SK-N-DZ (cell line): ENCODE measurements around the gene RRP8.

Source experiments
- DNase-seq: peaks from one replicate; pipeline ENCODE4 v3.0.0-alpha.2; 2015; ENCODE audit warnings: low spot score

Gene RRP8

DNA sequence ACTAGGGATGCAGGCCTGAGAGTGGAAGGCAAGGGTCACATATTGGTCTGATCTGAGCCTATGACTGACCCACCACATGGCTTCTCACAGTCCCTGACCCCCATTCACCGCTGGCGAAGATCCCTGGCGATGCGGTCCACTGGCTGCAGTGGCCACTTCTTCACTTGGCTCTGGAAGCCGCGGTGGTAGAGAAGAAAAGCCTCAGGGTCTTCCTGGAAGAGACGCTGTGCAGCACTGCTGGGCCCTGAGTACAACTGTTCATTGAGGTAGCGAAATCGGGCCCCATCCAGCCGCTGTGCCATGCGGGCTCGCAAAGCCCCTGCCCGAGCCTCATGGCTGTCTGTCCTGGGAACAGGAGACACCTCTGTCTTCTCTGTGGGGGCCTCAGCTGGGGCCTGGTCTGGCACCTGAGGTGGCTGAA is 2.4 kb downstream of the RRP8 start:
- no peak for DNase-seq

DNA sequence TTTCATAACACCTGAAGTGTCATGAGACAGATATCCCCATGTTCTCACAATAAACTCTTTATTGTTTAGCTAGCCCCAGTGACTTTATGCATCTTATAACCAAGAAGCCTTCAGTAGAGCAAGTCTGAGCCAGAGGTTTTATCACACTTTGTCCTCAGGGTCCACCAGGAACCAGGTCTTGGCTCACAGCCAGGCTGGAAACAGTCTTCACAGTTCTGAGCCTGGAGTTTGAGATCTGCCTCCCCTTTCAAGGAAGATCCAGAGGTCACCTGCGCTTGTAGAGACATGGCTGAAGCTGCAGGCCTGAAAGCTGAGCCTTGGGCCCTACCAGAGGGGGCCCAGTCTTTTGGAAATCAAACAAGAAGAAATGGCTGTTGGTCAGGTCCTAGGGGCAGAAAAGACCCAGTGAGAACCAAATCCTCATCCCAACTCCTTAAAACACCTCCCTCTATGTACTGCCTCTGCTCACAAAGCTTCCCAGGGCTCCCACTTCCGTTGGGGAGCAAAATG is 3.5 kb downstream of the RRP8 start:
- no peak for DNase-seq

DNA sequence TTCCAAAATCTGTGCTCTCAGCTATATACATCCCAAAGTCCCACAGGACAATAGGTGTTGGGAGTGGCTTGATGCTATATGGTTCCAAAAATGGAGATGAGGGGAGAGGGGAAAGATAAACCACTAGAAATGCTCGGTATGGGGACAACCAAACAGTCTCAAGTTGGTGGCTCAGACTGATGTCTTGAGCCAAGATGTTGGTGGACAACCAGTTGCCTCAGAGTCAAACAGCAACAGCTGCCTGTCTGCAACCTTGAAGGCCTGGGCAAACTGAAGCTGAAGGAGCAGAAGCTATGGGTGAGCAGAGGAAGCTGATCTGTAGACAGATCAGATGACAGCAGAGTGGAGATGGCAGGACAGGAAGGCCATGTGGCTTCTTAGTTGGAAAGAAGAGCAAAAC is 4.0 kb downstream of the RRP8 start:
- DNase-seq, result no peak

DNA sequence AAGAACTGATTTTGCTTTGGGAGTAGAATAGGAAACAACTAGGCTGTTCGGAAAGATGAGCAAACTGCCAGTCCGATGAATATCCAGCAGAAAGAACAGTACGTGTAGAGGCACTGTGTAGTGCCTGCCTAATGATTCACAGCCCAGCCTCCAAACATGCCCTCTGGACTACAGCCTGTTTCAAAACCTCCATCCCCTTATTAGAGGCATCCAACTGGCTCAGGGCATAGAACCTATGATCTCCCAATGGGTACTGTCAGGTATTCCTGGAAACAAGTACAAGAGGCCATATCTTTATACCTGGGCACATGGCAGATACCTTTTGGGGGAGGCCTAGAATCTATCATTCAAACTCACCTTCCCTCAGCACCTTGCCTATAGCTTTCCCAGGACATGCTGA is 4.9 kb downstream of the RRP8 start:
- DNase-seq, result no peak

DNA sequence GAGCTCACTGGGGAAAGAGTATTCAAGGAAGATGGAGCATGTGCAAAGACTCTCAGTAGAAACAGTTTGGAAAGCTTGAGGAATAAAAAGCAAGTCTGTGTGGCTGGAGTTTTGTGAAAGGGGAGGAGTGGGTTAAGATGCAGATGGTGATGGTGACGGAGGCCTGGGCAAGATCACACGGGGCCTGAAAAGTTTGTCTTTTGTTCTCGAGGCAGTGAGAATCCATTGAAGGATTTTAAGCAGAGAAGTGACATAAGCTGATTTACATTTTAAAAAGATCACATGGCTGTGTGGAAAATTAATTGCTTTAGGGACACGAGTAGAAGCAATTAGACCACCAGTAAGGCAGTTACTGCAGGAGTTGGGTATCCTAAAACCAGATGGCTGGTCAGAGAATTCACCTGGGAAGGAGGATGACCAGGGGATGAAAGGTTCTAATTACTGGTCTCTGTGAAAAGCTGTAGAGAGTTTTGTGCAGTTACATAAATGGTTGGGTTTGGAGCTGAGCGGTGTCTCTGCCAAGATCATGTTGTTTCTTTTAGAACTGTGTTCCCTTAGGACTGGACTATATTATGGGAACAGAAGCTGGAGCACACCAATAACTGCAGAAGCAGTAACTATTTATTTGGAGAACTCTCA is 7.1 kb downstream of the RRP8 start:
- DNase-seq, result no peak

DNA sequence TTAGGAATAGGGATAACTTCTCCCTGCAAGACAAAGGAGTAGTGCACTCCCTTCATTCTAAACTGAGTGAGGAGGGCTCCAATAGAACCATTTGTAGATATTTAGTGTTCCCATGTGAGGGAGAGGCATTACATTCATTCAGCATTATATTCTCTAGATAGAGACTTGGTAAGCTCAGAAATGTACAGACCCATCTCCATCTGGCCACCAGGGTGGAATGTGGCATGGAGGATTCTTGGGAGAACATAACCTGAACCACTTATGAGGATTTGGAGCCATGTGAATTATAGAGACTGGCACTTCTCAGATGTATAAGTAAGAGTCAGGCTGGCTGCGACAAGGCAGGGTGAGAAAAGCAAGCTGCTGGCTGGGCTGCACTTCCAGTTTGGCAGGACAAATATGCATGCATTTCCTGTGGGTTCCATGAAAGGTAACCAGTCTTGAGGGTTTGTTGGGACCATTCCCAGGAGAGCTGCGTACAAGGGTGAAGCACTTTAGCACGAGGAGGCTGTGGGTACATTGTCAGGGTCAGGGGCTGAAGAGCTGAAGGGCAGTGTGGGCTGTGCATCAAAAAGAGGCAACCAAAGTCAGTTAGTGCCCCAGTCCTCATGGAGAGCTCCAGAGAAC is 9.2 kb downstream of the RRP8 start:
- DNase-seq, result no peak

DNA sequence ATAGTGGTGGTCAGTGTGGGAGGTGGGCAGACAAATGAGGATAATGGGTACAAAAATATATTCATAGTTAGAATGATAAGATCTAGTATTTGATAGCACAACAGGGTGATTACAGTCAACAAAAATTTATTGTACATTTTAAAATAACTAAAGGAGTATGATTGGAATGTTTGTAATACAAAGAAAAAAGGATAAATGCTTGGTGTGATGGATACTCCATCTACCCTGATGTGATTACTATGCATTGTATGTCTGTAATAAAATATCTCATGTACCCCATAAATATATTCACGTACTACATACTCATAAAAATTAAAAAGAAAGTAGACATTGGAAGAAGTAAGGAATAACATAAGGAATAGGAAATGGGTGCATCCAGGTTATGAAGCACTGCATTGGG is 15.4 kb downstream of the RRP8 start:
- no peak for DNase-seq

DNA sequence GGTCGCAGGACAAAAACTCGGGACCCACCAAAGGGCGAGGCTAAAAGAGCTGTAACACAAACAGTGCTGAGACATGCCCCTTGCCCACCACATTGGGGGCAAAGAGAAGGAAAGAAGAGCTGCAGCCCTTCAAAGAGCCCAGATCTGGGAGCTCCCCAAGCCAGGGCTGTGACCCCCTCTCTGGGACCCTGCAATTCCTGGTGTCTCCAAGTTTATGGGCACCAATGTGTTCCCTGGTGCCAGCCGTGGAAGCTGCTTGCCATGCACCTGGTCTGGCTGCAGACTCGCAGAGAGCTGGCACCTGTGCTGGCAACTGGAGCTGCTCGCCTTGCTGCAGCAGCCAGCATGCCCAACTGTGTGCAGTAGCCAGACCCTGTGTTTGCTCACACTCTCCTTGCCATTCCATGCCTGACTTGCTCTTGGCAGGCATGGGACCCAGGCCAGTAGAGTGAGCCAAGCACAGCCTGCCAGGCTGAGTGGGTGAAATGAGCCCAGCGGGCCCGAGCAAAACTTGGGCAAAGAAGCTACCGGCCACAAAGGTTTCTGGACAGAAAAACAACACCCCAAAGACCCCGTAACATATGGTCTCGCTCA is 16.0 kb downstream of the RRP8 start:
- DNase-seq, result no peak

DNA sequence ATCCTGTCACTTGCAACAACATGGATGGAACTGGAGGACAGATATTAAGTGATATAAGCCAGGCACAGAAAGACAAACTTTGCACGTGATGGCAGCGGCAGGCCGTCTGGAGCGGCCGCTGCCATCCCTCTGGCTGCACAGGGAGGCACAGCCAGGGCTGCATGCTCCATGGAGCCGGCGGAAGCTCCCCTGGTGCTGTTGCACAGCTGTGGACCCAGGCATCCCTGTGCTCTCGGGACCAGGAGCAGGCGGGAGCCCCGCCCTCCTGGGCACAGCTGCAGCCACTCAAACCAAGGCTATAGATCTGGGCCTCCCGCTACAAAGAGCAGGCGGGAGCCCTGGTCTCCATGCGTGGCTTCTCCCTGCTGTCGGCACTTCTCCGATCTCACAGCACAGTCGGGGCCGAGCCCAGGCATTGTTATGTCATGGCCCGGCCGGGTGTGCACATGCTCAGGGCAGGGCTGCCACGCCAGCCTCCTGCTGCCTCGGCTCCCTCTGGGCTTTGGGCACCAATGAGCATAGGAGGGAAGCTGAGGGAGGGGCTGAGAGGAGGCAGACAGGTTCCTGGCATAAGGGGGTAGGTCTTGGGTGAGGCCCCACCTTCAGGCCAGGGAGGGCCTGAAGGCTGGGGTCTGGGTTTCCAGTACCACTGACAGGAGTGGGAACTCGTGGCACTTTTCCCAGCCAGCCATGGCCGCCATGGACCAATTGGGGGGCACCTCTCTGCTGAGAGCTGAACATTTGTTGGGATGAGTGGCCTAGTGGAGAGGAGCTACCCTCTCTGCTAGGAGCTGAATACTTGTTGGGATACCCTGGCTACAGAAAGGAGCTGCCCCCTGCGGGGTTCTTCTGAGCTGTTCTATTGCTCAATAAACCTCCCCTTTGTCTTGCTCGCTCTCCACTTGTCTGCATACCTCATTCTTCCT is 16.7 kb downstream of the RRP8 start:
- peak; percentile 57 for DNase-seq

DNA sequence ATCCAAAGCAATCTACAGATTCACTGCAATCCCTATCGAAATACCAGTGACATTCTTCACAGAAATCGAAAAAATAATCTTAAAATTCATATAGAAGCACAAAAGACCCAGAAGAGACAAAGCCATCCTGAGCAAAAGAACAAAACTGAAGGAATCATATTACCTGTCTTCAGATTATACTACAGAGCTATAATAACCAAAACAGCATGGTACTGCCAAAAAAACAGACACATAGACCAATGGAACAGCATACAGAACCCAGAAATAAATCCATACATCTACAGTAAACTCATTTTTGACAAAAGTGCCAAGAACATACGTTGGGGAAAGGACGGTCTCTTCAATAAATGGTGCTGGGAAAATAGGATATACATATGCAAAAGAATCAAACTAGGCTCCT is 18.9 kb downstream of the RRP8 start:
- DNase-seq, result no peak

DNA sequence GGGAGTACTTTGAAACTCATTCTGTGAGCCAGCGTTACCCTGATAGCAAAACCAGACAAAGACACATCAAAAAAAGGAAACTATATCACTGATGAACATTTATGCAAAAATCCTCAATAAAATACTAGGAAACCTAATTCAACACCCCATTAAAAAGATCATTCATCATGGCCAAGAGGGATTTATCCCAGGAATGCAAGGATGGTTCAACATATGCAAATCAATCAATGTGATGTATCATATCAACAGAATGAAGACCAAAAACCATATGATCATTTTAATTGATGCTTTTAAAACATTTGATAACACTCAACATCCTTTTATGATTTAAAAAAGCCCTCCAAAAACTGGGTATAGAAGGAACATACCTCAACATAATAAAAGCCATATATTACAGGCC is 19.8 kb downstream of the RRP8 start:
- DNase-seq, result no peak

DNA sequence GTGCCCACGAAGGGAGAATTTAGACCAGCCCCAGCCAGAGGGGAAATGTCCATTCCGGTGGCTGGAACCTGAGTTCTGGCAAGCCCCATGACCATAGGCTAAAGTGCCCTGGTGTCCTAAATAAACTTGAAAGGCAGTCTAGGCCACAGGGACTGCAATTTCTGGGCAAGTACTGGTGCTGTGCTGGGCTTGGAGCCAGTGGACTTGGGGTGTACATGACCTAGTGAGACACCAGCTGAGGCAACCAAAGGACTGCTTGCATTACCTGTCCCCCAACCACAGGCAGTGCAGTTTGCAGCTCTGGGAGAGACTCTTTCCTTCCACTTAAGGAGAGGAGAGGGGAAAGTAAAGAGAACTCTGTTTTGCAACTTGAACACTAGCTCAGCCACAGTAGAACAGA is 23.7 kb downstream of the RRP8 start:
- no peak for DNase-seq

DNA sequence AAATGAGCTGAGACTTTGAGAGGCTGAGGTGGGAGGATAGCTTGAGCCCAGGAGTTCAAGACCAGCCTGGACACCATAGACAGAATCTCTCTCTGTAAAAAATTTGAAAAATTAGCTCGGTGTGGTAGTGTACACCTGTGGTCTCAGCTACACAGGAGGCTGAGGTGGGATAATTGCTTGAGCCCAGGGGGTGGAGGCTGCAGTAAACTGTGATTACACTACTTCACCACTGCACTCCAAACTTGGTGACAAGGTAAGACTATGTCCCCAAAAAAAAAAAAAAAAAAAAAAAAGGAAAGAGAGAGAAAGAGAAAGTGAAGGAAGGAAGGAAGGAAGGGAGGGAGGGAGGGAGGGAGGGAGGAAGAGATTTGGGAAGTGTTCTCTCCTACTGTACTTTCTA is 25.3 kb downstream of the RRP8 start:
- no peak for DNase-seq

DNA sequence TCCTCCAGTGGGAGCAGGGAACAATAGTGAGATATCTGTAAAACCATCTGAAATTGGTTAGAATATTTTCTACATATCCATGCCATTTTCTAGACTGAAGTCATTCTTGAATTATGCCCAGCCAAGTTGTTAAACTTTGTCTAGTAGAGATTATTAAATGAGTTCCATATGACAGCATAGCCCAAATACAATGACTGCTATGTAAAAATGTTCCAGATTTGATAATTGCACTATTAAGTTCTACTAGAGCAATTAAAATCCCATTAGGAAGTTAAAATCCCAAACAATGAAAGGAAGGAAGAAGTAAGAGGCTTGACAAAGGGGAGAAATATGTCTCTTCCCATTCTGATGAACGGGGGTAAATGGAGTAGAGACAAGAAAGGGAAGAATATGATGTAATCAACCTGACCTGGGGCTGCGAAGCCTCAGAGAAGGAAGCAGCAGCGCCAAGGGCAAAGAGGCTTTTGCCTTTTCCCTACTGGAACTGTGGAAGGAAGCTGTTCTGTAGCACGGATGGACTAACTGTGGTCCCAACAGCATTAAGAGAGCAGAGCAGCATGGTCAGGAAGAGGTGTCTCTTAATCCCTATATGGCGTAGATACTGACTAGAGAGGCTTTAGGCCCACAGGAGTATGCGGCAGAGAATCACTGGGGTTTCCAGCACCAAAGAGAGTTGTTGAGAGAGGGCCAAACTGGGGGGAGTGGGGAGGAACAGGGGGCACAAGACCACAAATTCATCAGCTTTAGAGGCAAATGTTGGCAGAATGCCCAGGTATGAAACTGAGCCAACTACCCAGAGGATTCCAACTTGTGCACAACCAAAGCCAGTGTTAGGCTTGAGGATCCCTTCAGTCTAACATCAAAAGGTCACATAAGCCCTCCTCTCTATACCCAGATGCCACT is 26.7 kb downstream of the RRP8 start:
- no peak for DNase-seq

DNA sequence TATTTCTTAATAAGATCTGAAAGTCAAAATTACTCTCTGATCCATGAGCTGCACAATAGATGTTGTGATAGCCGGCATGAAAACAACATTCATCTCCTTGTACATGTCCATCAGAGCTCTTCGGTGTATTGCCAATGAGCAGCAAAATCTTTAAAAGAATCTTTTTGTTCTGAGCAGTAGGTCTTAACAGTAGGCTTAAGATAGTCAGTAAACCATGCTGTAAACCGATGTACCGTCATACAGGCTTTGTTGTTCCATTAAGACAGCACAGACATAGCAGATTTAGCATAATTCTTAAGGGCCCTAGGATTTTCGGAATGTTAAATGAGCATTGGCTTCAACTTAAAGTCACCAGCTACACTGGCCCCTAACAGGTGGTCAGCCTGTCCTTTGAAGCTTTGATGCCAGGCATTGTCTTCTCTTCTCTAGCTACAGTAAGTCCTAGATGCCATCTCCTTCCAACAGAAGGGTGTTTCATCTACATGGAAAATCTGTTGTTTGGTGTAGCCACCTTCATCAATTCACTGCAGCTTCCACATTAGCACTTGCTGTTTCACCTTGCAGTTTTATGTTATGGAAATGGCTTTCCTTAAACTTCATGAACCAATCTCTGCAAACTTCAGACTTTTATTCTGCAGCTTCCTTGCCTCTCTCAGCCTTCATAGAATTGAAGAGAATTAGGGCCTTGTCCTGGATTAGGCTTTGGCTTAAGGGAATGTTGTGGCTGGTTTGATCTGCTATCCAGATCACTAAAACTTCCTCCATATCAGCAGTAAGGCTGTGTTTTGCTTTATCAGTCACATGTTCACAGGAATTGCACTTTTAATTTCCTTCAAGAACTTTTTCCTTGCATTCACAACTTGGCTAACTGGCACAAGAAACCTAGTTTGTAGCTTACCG is 28.4 kb downstream of the RRP8 start:
- no peak for DNase-seq

DNA sequence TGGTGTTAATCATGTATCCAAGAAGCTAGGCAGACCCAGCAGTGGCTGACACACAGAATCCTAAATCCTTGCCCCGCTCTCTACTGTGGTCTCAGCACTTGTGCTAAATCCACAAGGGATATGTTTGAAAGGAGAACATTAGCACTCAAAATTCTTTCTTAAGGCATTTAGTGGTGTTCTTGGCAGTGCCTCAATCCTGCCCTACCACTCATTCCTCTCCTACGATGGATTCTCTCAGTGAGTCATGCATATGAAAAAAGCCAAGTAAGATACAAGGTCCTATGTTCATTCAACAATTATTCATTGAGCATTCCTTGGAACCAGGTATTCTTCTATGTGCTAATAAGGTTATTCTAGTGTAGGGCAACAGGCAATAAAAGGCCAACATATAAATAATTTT is 31.2 kb downstream of the RRP8 start:
- DNase-seq, result no peak

DNA sequence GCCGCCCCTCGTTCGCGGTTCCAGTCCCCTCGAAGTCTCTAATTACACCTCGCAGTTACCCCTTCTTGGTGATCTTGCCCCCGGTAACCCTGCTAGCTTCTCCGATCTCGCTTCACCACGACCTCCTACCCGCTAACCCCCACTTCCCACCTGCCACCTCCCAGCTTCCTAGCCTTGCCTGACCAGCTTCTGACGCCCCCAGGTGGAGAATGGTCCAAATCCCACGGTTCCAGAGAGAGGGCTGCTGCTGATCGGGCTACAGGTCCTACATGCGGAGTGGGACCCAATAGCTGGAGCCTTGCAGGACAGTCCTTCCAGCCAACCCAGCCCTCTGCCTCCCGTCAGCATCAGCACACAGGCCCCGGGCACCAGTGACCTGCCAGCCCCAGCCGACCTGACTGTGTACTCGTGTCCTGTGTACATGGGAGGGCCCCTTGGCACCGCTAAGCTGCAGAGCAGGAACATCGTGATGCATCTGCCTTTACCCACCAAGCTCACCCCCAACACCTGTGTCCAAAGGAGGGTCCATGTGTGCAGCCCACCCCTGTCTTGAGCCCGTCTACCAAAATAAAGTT is 31.9 kb downstream of the RRP8 start:
- no peak for DNase-seq

DNA sequence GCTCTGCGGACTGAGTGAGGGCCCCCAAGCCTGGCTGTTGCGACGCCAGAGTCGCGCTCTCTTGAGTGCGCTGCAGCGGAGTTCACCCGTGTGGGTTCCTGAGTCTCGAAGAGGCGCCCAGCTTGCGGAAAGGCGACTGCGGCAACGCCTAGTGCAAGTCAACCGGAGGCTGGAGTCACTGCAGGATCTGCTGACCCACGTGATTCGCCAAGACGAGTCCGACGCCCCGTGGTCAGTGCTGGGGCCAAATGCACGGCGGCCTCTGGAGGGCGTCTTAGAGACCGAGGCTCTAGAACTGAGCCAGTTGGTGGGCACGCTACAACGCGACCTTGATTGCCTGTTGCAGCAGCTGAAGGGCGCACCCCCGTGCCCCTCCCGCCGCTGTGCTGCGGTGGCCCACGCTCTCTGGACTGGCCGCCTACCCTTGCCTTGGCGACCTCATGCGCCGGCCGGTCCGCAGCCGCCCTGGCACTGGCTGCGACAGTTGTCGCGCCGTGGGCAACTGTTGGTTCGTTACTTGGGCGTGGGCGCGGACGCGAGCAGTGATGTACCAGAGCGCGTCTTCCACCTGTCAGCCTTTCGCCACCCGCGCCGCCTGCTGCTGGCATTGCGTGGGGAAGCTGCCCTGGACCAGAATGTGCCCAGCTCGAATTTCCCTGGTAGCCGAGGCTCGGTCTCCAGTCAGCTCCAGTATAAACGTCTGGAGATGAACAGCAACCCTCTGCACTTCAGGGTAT is 32.6 kb downstream of the RRP8 start:
- DNase-seq, result no peak

DNA sequence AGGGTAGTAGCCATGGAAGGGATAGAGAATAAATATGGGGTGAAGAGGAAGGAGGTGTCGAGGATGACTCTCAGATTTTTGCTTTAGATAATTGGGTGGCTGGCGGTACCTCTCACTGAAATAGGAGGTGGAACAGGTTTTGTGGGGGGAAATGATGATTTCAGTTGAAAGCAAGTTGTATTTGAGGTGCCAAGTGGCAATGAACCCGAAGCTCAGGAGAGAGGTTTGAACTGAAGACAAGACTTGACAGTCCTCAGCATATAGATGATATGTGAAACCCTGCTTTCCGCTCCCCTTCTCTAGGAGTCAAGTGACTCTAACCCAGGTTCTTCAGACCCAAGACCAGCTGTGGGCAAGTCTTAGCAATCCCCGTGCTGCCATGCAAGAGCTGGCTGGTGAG is 33.7 kb downstream of the RRP8 start:
- DNase-seq, result no peak
